HepG2 (cell line): ENCODE measurements around the gene SUPV3L1.

Experiments used
- ASH2L ChIP-seq: fragments of 300-600, 200-600 bp; sonication (generic); IDR thresholded peaks from 2 replicates; pipeline ENCODE4 v1.7.0; 2017; ENCODE audit warnings: low read depth, mild to moderate bottlenecking, moderate library complexity, mixed read lengths, low read length; ENCODE audit not compliant: insufficient read length
- ATF6 ChIP-seq: sonication (generic); formaldehyde crosslinking; conservative IDR thresholded peaks from 2 replicates; pipeline ENCODE4 v1.4.0; 2020; ENCODE audit warnings: missing genetic modification reagents
- CREB1 ChIP-seq, 2 experiments: fragments of 450-650 bp in 1 of 2; IDR thresholded peaks; 2 replicates each; pipeline ENCODE4 v1.6.1; 2016 to 2017; ENCODE audit warnings: control low read depth in 1 of 2, mild to moderate bottlenecking in 1 of 2, missing compliant biosample characterization in 1 of 2, missing genetic modification characterization in 1 of 2
- CTCF ChIP-seq: sonication (generic); formaldehyde crosslinking; IDR thresholded peaks from 2 replicates; pipeline ENCODE4 v1.5.0; 2020; ENCODE audit warnings: mild to moderate bottlenecking, missing genetic modification reagents, moderate library complexity
- ESRRA ChIP-seq: sonication (generic); formaldehyde crosslinking; IDR thresholded peaks from 2 replicates; pipeline ENCODE4 v1.5.1; 2020; ENCODE audit warnings: mild to moderate bottlenecking, low read depth, missing genetic modification reagents
- GATAD2A ChIP-seq: IDR thresholded peaks from 2 replicates; pipeline ENCODE4 v1.6.1; 2016
- HNF1B ChIP-seq: sonication (generic); formaldehyde crosslinking; IDR thresholded peaks from 2 replicates; pipeline ENCODE4 v1.5.1; 2020; ENCODE audit warnings: mild to moderate bottlenecking, moderate library complexity, missing genetic modification reagents
- IKZF1 ChIP-seq: fragments of 450-650 bp; IDR thresholded peaks from 2 replicates; pipeline ENCODE4 v1.7.1; 2016
- KDM5A ChIP-seq: fragments of 200-600 bp; sonication (generic); IDR thresholded peaks from 2 replicates; pipeline ENCODE4 v1.7.0; 2018; ENCODE audit warnings: antibody characterized with exemption, mild to moderate bottlenecking, low read length, borderline replicate concordance
- REST ChIP-seq, 2 experiments: IDR thresholded peaks; 2 replicates each; pipeline ENCODE4 v1.6.1; 2011 to 2012; ENCODE audit warnings: low read length in 2 of 2, borderline replicate concordance in 1 of 2, low read depth in 1 of 2, mild to moderate bottlenecking in 1 of 2, moderate library complexity in 1 of 2
- RFXAP ChIP-seq: sonication (generic); formaldehyde crosslinking; IDR thresholded peaks from 2 replicates; pipeline ENCODE4 v1.4.0; 2020; ENCODE audit warnings: missing genetic modification reagents, borderline replicate concordance
- SMC3 ChIP-seq: IDR thresholded peaks from 2 replicates; pipeline ENCODE4 v1.6.1; 2011; ENCODE audit warnings: low read length, improper control_type of control experiment
- USF2 ChIP-seq, 2 experiments: sonication (generic) in 1 of 2; formaldehyde crosslinking in 1 of 2; IDR thresholded peaks; 2 replicates each; pipeline versions ENCODE4 v1.5.1 to v1.6.1; 2011 to 2020; ENCODE audit warnings: borderline replicate concordance in 1 of 2, low read depth in 1 of 2, low read length in 1 of 2, mild to moderate bottlenecking in 1 of 2, missing genetic modification reagents in 1 of 2, moderate library complexity in 1 of 2

GRCh38 chr10:69179743-69180524 is at the start of gene SUPV3L1:
- TF ChIP-seq HNF1B (CRISPR knock-in tag): no peak; the same call in 1 of the 2 replicates
- TF ChIP-seq ESRRA (CRISPR knock-in tag): no peak; the same call in 1 of the 2 replicates
- no peak for TF ChIP-seq SMC3
- peak; percentile 97 for TF ChIP-seq CREB1 (IDR thresholded peaks at IDR 0.05)
- peak; percentile 99 for TF ChIP-seq CREB1 (CRISPR knock-in tag; IDR thresholded peaks at IDR 0.05)
- TF ChIP-seq RFXAP (CRISPR knock-in tag): peak; percentile 24; the same call in 1 of the 2 replicates
- no peak for TF ChIP-seq CTCF (CRISPR knock-in tag)
- no peak for TF ChIP-seq IKZF1
- peak; percentile 55; the same call in 1 of the 2 replicates for TF ChIP-seq GATAD2A (CRISPR knock-in tag)
- TF ChIP-seq ATF6 (CRISPR knock-in tag): peak; percentile 50; the same call in 1 of the 2 replicates
- peak; percentile 99 for TF ChIP-seq USF2 (IDR thresholded peaks at IDR 0.05; ENCODE audit: low read depth, low read length)
- TF ChIP-seq USF2 (CRISPR knock-in tag; IDR thresholded peaks at IDR 0.05; ENCODE audit: borderline replicate concordance): peak; percentile 99
- peak; percentile 100 for TF ChIP-seq KDM5A
- TF ChIP-seq ASH2L: peak; percentile 97
- no peak; a peak in 1 of 4 replicates for TF ChIP-seq REST (IDR thresholded peaks at IDR 0.05; ENCODE audit: borderline replicate concordance in 1 of 2, low read depth in 1 of 2, low read length in 2 of 2)
